IMR-90 (cell line): ENCODE data around the gene WNK4. TPM values are rescaled to one million over a fixed set of nuclear protein-coding genes. Genes with fewer than 3 reads are reported as not detected.

Source experiments
- ATAC-seq: fragments of 200-7000 bp; cut with Tn5 transposase; 2 replicates; pipeline ENCODE4 v1.9.1; 2020; ENCODE audit warnings: low read depth, mild to moderate bottlenecking, moderate library complexity
- BruUV-seq: library from RNA; stranded (reverse); fragments of 400-500 nt; replicated peaks from 2 replicates; lab custom pipeline; 2021; lab: Mats Ljungman, UMichigan
- CTCF ChIA-PET: fragments of 300-600 bp; formaldehyde crosslinking; extraction: SDS; loops from one replicate; lab custom pipeline; 2021; ENCODE audit warnings: antibody characterized with exemption; lab: Yijun Ruan, JAX
- POLR2A ChIA-PET: fragments of 300-600 bp; sonication (Branson Sonifier 250); formaldehyde crosslinking; loops from one replicate; lab custom pipeline; 2022; ENCODE audit warnings: antibody characterized with exemption; ENCODE audit not compliant: unreplicated experiment; lab: Charles Lee
- DNase-seq: peaks from one replicate; pipeline ENCODE4 v3.0.0; 2013
- H2AFZ ChIP-seq: replicated peaks from 2 replicates; pipeline ENCODE3; 2013; ENCODE audit warnings: low read length, mild to moderate bottlenecking; ENCODE audit not compliant: poor library complexity
- H2AK5ac ChIP-seq: 2 replicates; pipeline ENCODE4 v1.6.1; 2013; ENCODE audit warnings: low read depth, low read length, inconsistent platforms
- H2AK9ac ChIP-seq: replicated peaks from 2 replicates; pipeline ENCODE3; 2013; ENCODE audit warnings: mild to moderate bottlenecking, low read depth, low read length, moderate library complexity; ENCODE audit not compliant: poor library complexity
- H2BK120ac ChIP-seq: 2 replicates; pipeline ENCODE4 v1.6.1; 2013; ENCODE audit warnings: low read depth, low read length, inconsistent platforms
- H2BK15ac ChIP-seq: 3 replicates; pipeline ENCODE4 v1.6.1; 2013; ENCODE audit warnings: low read depth, low read length, inconsistent platforms
- H2BK20ac ChIP-seq: 2 replicates; pipeline ENCODE4 v1.6.1; 2013; ENCODE audit warnings: low read depth, mild to moderate bottlenecking, inconsistent platforms, low read length, moderate library complexity
- H2BK5ac ChIP-seq: 2 replicates; pipeline ENCODE4 v1.6.1; 2013; ENCODE audit warnings: mild to moderate bottlenecking, low read depth, low read length, inconsistent platforms; ENCODE audit not compliant: poor library complexity, severe bottlenecking
- H3K14ac ChIP-seq: replicated peaks from 2 replicates; pipeline ENCODE4 v1.6.1; 2013; ENCODE audit warnings: low read depth, low read length, inconsistent platforms
- H3K18ac ChIP-seq: 2 replicates; pipeline ENCODE4 v1.6.1; 2013; ENCODE audit warnings: low read depth, low read length, control low read depth
- H3K23ac ChIP-seq: 2 replicates; pipeline ENCODE4 v1.6.1; 2013; ENCODE audit warnings: low read depth, low read length, inconsistent platforms
- H3K27ac ChIP-seq: 2 replicates; pipeline ENCODE4 v1.5.1; 2013; ENCODE audit warnings: mild to moderate bottlenecking, control low read depth, low read length; ENCODE audit not compliant: insufficient read depth
- H3K27me3 ChIP-seq: 2 replicates; pipeline ENCODE4 v1.6.1; 2013; ENCODE audit warnings: low read length; ENCODE audit not compliant: control insufficient read depth, insufficient read depth
- H3K36me3 ChIP-seq: 2 replicates; pipeline ENCODE4 v1.6.1; 2013; ENCODE audit warnings: low read length, mixed read lengths; ENCODE audit not compliant: control insufficient read depth, insufficient read depth
- H3K4ac ChIP-seq: 2 replicates; pipeline ENCODE4 v1.6.1; 2013; ENCODE audit warnings: low read depth, low read length, inconsistent platforms
- H3K4me1 ChIP-seq: 2 replicates; pipeline ENCODE4 v1.6.1; 2013; ENCODE audit warnings: low read length, mixed read lengths; ENCODE audit not compliant: control insufficient read depth, insufficient read depth
- H3K4me2 ChIP-seq: 2 replicates; pipeline ENCODE4 v1.6.1; 2013; ENCODE audit warnings: low read depth, mild to moderate bottlenecking, control low read depth, low read length, moderate library complexity
- H3K4me3 ChIP-seq: 2 replicates; pipeline ENCODE4 v1.5.1; 2013; ENCODE audit warnings: low read depth, mild to moderate bottlenecking, control low read depth, low read length, moderate library complexity; ENCODE audit not compliant: insufficient read depth
- H3K56ac ChIP-seq: 2 replicates; pipeline ENCODE4 v1.6.1; 2013; ENCODE audit warnings: low read length, inconsistent platforms; ENCODE audit not compliant: insufficient read depth; ENCODE audit errors: extremely low read depth
- H3K79me1 ChIP-seq, 2 experiments: 2 replicates each; pipeline ENCODE4 v1.6.1; 2013; ENCODE audit warnings: low read length in 2 of 2, inconsistent platforms in 1 of 2, low read depth in 1 of 2
- H3K9ac ChIP-seq: 2 replicates; pipeline ENCODE4 v1.6.1; 2013; ENCODE audit warnings: low read depth, low read length, control low read depth
- H3K9me1 ChIP-seq: 2 replicates; pipeline ENCODE4 v1.6.1; 2013; ENCODE audit warnings: low read length, inconsistent platforms; ENCODE audit not compliant: insufficient read depth
- H3K9me3 ChIP-seq: 2 replicates; pipeline ENCODE4 v1.6.1; 2013; ENCODE audit warnings: low read length; ENCODE audit not compliant: control insufficient read depth, insufficient read depth
- H4K20me1 ChIP-seq: 2 replicates; pipeline ENCODE4 v1.6.1; 2013; ENCODE audit warnings: low read length, inconsistent platforms; ENCODE audit not compliant: insufficient read depth
- H4K5ac ChIP-seq: 2 replicates; pipeline ENCODE4 v1.6.1; 2013; ENCODE audit warnings: mild to moderate bottlenecking, low read depth, low read length, control low read depth
- H4K8ac ChIP-seq, 2 experiments: 2 replicates each; pipeline ENCODE4 v1.6.1; 2013; ENCODE audit warnings: low read depth in 2 of 2, low read length in 2 of 2, control low read depth in 1 of 2, inconsistent platforms in 1 of 2
- H4K91ac ChIP-seq: 2 replicates; pipeline ENCODE4 v1.6.1; 2013; ENCODE audit warnings: low read depth, low read length, inconsistent platforms; ENCODE audit not compliant: insufficient read depth
- BHLHE40 ChIP-seq: fragments of 150-350 bp; IDR thresholded peaks from 2 replicates; pipeline ENCODE4 v1.6.1; 2016; ENCODE audit warnings: mild to moderate bottlenecking, low read depth, low read length
- CEBPB ChIP-seq: IDR thresholded peaks from 2 replicates; pipeline ENCODE4 v1.6.1; 2012; ENCODE audit warnings: low read depth, low read length, improper control_type of control experiment
- CHD1 ChIP-seq: IDR thresholded peaks from 2 replicates; pipeline ENCODE4 v1.6.1; 2012; ENCODE audit warnings: low read depth, low read length, improper control_type of control experiment
- CTCF ChIP-seq: conservative IDR thresholded peaks from 2 replicates; pipeline ENCODE4 v1.5.1; 2012; ENCODE audit warnings: mild to moderate bottlenecking, low read depth, low read length, improper control_type of control experiment
- ELK1 ChIP-seq: fragments of 150-350 bp; IDR thresholded peaks from 2 replicates; pipeline ENCODE4 v1.6.1; 2016; ENCODE audit warnings: low read depth, mild to moderate bottlenecking, low read length, moderate library complexity, borderline replicate concordance
- FOS ChIP-seq: fragments of 150-350 bp; IDR thresholded peaks from 2 replicates; pipeline ENCODE4 v1.6.1; 2016; ENCODE audit warnings: low read depth, low read length
- MAFK ChIP-seq: IDR thresholded peaks from 2 replicates; pipeline ENCODE4 v1.6.1; 2012; ENCODE audit warnings: low read depth, low read length, improper control_type of control experiment
- MAZ ChIP-seq: IDR thresholded peaks from 2 replicates; pipeline ENCODE4 v1.6.1; 2012; ENCODE audit warnings: low read depth, mild to moderate bottlenecking, low read length, improper control_type of control experiment, moderate library complexity, borderline replicate concordance
- NFE2L2 ChIP-seq: fragments of 150-350 bp; IDR thresholded peaks from 2 replicates; pipeline ENCODE4 v1.6.1; 2016; ENCODE audit warnings: low read depth, mild to moderate bottlenecking, low read length
- POLR2A ChIP-seq: IDR thresholded peaks from 2 replicates; pipeline ENCODE4 v1.6.1; 2012; ENCODE audit warnings: mild to moderate bottlenecking, low read depth, low read length
- RAD21 ChIP-seq: IDR thresholded peaks from 2 replicates; pipeline ENCODE4 v1.6.1; 2012; ENCODE audit warnings: low read length, improper control_type of control experiment
- RCOR1 ChIP-seq: IDR thresholded peaks from 2 replicates; pipeline ENCODE4 v1.6.1; 2012; ENCODE audit warnings: mild to moderate bottlenecking, low read length, improper control_type of control experiment; ENCODE audit not compliant: insufficient replicate concordance
- RFX5 ChIP-seq: IDR thresholded peaks from 2 replicates; pipeline ENCODE4 v1.8.0; 2012; ENCODE audit warnings: low read depth, mild to moderate bottlenecking, low read length, moderate library complexity
- SMC3 ChIP-seq: fragments of 150-350 bp; IDR thresholded peaks from 2 replicates; pipeline ENCODE4 v1.6.1; 2016; ENCODE audit warnings: low read depth, mild to moderate bottlenecking, antibody characterized with exemption, low read length, moderate library complexity
- USF2 ChIP-seq: fragments of 150-350 bp; IDR thresholded peaks from 2 replicates; pipeline ENCODE4 v1.6.1; 2017; ENCODE audit warnings: mild to moderate bottlenecking, antibody characterized with exemption, low read length, low read depth
- WGBS, 2 experiments: methylation state at CpG; one replicate each; pipeline versions ENCODE4 v1.1.5 to v1.1.7; 2013; ENCODE audit warnings: missing lambda C conversion rate in 2 of 2; ENCODE audit not compliant: insufficient read length in 1 of 2; ENCODE audit errors: extremely low coverage in 2 of 2; 5-methylcytosine and 5-hydroxymethylcytosine counted together
- dilution Hi-C: fragments of 300-500 bp; cut with HindIII; formaldehyde crosslinking; loops from one replicate; pipeline ENCODE4 v1.14.3; 2018; ENCODE audit warnings: low sequenced_read_pairs; ENCODE audit not compliant: unreplicated experiment
- in situ Hi-C: fragments of 300-500 bp; cut with MboI; formaldehyde crosslinking; loops from 3 replicates; pipeline ENCODE4 v1.14.3; 2019; ENCODE audit warnings: low sequenced_read_pairs, inconsistent platforms, mixed read lengths
- intact Hi-C: fragments of 100-400 bp; cut with micrococcal nuclease; formaldehyde crosslinking; loops from 2 replicates; pipeline ENCODE4 v1.10.0; 2022
- polyA plus RNA-seq, 3 experiments: library from polyadenylated mRNA; depleted of rRNA; stranded (reverse); fragments of >200 nt; gene quantifications; 2 replicates each; pipeline ENCODE4 v1.2.3, GENCODE V29; 2012; ENCODE audit warnings: low replicate concordance in 1 of 3
- total RNA-seq: library from RNA; depleted of rRNA; stranded (reverse); fragments of >200 nt; gene quantifications from 2 replicates; pipeline ENCODE4 v1.2.3, GENCODE V29; 2012

Gene WNK4
- total and polyA plus RNA-seq, 2 of the 4 experiments (the other 2 are of a cell fraction): 1.3 to 15.1 TPM

GRCh38 chr17:42791948-42792347, 11.5 kb downstream of the WNK4 start:
- Histone ChIP-seq H4K20me1 (no peaks in the 10 kb centered on the region), H2BK15ac (no peak overlapping the region), H4K5ac (no peak overlapping the region), H3K14ac (no peak overlapping the region), H3K23ac (no peak overlapping the region), H4K91ac (no peak overlapping the region), H2AK5ac (no peak overlapping the region), H3K27ac (no peak overlapping the region), H3K18ac (no peak overlapping the region), H2BK120ac (no peak overlapping the region), H3K36me3 (peaks cover 9% of the 10 kb centered on the region), H3K9me3 (no peaks in the 10 kb centered on the region), H3K4ac (no peak overlapping the region), H2BK20ac (no peak overlapping the region), H2AFZ (no peak overlapping the region), H3K27me3 (no peaks in the 10 kb centered on the region), H3K9ac (no peak overlapping the region), H3K56ac (no peak overlapping the region), H3K9me1 (peaks cover 5% of the 10 kb centered on the region), H4K8ac (no peak overlapping the region), H3K4me3 (no peak overlapping the region), H2AK9ac (no peak overlapping the region), H3K4me2 (no peak overlapping the region), H2BK5ac (no peak overlapping the region), H3K79me1 (peaks cover 5 to 20% of the 10 kb centered on the region in 2 experiments; a peak in 3 of 4 replicates), H3K4me1 (no peaks in the 10 kb centered on the region)
- DNase-seq: no peak
- dilution Hi-C loops (no loop called here), intact Hi-C loops (no loop called here), in situ Hi-C loops (no loop called here)
- BruUV-seq: no TSS peak
- ChIA-PET POLR2A (no interaction called here), CTCF (interaction anchor here (0.7 kb wide), 1 partner anchor 139 kb away, joined by 6 read pairs; no protein-coding TSS in a partner anchor)
- WGBS, 2 experiments: no CpG with 5 or more reads among the region's 2 CpGs
- no peak for ATAC-seq
- TF ChIP-seq SMC3: no peak
- no peak for TF ChIP-seq MAFK
- TF ChIP-seq CEBPB: no peak
- TF ChIP-seq NFE2L2: no peak
- TF ChIP-seq BHLHE40: no peak
- no peak for TF ChIP-seq USF2
- TF ChIP-seq RCOR1: no peak
- no peak for TF ChIP-seq RAD21
- no peak for TF ChIP-seq POLR2A
- no peak for TF ChIP-seq CHD1
- no peak for TF ChIP-seq CTCF
- no peak for TF ChIP-seq FOS
- TF ChIP-seq ELK1: no peak
- TF ChIP-seq RFX5: no peak
- no peak for TF ChIP-seq MAZ
